Tibial nerve (tissue), 4 donors: Measurements from ENCODE around the gene AKR1C4.

Experiments
- EP300 ChIP-seq, 2 donors: sonication (generic); formaldehyde crosslinking; IDR thresholded peaks; one replicate each; pipeline ENCODE4 v1.6.1; 2017; ENCODE audit warnings: antibody characterized with exemption in 2 of 2, mild to moderate bottlenecking in 1 of 2
- POLR2A ChIP-seq, 2 donors: fragments of 450-650 bp; IDR thresholded peaks; one replicate each; pipeline ENCODE4 v1.6.1; 2017; ENCODE audit warnings: antibody characterized with exemption in 2 of 2, mild to moderate bottlenecking in 2 of 2, moderate library complexity in 2 of 2
- TF ChIP-seq, protein P1 (sequence below), 5 experiments: fragments of 200-600 bp in 3 of 5; fragments of 450-650 bp in 2 of 5; sonication (generic) in 3 of 5; IDR thresholded peaks; one replicate each; pipeline ENCODE4 v1.5.1; 2016 to 2019; ENCODE audit warnings: antibody characterized with exemption in 5 of 5, mild to moderate bottlenecking in 3 of 5, moderate library complexity in 2 of 5

DNA sequence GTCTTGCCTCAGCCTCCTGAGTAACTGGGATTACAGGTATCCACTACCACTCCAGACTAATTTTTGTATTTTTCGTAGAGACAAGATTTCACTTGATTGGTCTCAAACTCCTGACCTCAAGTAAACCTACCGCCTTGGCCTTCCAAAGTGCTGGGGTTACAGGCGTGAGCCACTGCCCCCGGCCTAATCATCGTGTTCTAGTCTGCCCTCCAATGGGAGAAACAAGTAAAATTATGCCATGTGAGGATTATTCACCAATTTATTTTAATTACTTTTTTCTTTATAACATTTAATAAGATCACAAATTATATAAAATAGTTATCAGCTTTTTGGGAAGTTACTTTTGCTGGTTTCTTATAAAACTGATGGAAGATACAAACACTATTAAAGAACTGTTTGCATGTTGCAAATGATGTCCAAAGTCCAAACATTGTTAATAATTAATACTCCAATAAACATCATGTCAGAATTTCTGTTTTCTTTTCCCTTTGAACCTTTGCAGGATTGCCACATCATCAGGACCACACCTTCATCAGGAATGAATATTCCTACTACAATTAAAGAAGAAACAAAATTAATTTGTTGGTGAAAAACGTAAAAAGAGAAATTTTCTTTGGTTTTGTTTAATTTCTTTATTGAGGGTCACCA, 786 bp upstream of the AKR1C4 start:
- TF ChIP-seq, protein P1, sequence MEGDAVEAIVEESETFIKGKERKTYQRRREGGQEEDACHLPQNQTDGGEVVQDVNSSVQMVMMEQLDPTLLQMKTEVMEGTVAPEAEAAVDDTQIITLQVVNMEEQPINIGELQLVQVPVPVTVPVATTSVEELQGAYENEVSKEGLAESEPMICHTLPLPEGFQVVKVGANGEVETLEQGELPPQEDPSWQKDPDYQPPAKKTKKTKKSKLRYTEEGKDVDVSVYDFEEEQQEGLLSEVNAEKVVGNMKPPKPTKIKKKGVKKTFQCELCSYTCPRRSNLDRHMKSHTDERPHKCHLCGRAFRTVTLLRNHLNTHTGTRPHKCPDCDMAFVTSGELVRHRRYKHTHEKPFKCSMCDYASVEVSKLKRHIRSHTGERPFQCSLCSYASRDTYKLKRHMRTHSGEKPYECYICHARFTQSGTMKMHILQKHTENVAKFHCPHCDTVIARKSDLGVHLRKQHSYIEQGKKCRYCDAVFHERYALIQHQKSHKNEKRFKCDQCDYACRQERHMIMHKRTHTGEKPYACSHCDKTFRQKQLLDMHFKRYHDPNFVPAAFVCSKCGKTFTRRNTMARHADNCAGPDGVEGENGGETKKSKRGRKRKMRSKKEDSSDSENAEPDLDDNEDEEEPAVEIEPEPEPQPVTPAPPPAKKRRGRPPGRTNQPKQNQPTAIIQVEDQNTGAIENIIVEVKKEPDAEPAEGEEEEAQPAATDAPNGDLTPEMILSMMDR (IDR thresholded peaks at IDR 0.05), result no peak
- TF ChIP-seq POLR2A (IDR thresholded peaks at IDR 0.05), result no peak
- TF ChIP-seq EP300 (IDR thresholded peaks at IDR 0.05), result no peak
